K562 (cell line): Measurements from ENCODE around the gene SNRPB. TPM values are rescaled to one million over a fixed set of nuclear protein-coding genes. Genes with fewer than 3 reads are reported as not detected.

ENCODE experiments used
- BRCA1 ChIP-seq, 2 experiments: fragments of 450-650 bp in 1 of 2; sonication (generic) in 1 of 2; formaldehyde crosslinking in 1 of 2; IDR thresholded peaks; 2 replicates each; pipeline versions ENCODE4 v1.5.0 to v1.6.1; 2017 to 2020; ENCODE audit warnings: mild to moderate bottlenecking in 1 of 2, missing genetic modification reagents in 1 of 2
- ESRRA ChIP-seq: fragments of 450-650 bp; IDR thresholded peaks from 2 replicates; pipeline ENCODE4 v1.6.1; 2014; ENCODE audit warnings: low read depth, mild to moderate bottlenecking, moderate library complexity, borderline replicate concordance
- ETV5 ChIP-seq: sonication (generic); formaldehyde crosslinking; IDR thresholded peaks from 2 replicates; pipeline ENCODE4 v1.4.0; 2020; ENCODE audit warnings: low read depth, mild to moderate bottlenecking, missing genetic modification reagents
- GATAD2B ChIP-seq: fragments of 450-650 bp; IDR thresholded peaks from 2 replicates; pipeline ENCODE4 v1.6.1; 2017; ENCODE audit warnings: mild to moderate bottlenecking, borderline replicate concordance
- JUND ChIP-seq, 2 experiments: IDR thresholded peaks; 2 replicates in 1 of 2; 3 replicates in 1 of 2; pipeline ENCODE4 v1.6.1; 2011; ENCODE audit warnings: borderline replicate concordance in 2 of 2, low read depth in 2 of 2, low read length in 2 of 2, improper control_type of control experiment in 1 of 2, missing biosample characterization in 1 of 2, missing genetic modification characterization in 1 of 2, missing genetic modification reagents in 1 of 2
- KLF1 ChIP-seq: fragments of 450-650 bp; IDR thresholded peaks from 2 replicates; pipeline ENCODE4 v1.6.1; 2016; ENCODE audit warnings: missing genetic modification characterization, missing compliant biosample characterization
- MED1 ChIP-seq: sonication (generic); formaldehyde crosslinking; IDR thresholded peaks from 2 replicates; pipeline ENCODE4 v1.8.1; 2023; ENCODE audit warnings: missing genetic modification reagents, borderline replicate concordance
- OTX1 ChIP-seq: fragments of 450-650 bp; formaldehyde crosslinking; IDR thresholded peaks from 2 replicates; pipeline ENCODE4 v1.4.0; 2022; ENCODE audit warnings: mild to moderate bottlenecking
- PHB ChIP-seq: fragments of 250-450 bp; sonication (Bioruptor Pico); IDR thresholded peaks from 2 replicates; pipeline ENCODE4 v1.5.0; 2021
- SIX5 ChIP-seq, 2 experiments: IDR thresholded peaks; 2 replicates each; pipeline ENCODE4 v1.6.1; 2011; ENCODE audit warnings: low read length in 2 of 2, borderline replicate concordance in 1 of 2, low read depth in 1 of 2, mild to moderate bottlenecking in 1 of 2, moderate library complexity in 1 of 2; ENCODE audit not compliant: insufficient read depth in 1 of 2
- ZFX ChIP-seq: sonication (generic); formaldehyde crosslinking; IDR thresholded peaks from 2 replicates; pipeline ENCODE4 v1.8.0; 2022; ENCODE audit warnings: mild to moderate bottlenecking, missing genetic modification reagents, moderate library complexity
- ZNF143 ChIP-seq: sonication (generic); formaldehyde crosslinking; IDR thresholded peaks from 2 replicates; pipeline ENCODE4 v1.9.0; 2022; ENCODE audit warnings: mild to moderate bottlenecking, missing genetic modification reagents
- ZNF507 ChIP-seq: conservative IDR thresholded peaks from 2 replicates; pipeline ENCODE4 v1.6.1; 2017; ENCODE audit warnings: missing genetic modification characterization, missing compliant biosample characterization
- polyA plus RNA-seq, 8 experiments: library from polyadenylated mRNA; depleted of rRNA in 4 of 8; stranded (reverse) in 5 of 8; unstranded in 3 of 8; fragments of >200 nt; fragmentation: Nextera tagmentation in 2 of 8; fragmentation: Illumina TruSeq in 1 of 8; extraction: Ambion mirVana in 2 of 8; extraction: Trizol in 1 of 8; gene quantifications; 2 replicates each; pipeline versions ENCODE4 v1.2.1 to v1.2.3, GENCODE V29; 2011 to 2014; ENCODE audit warnings: inconsistent platforms in 1 of 8, missing spikeins in 1 of 8
- total RNA-seq, 7 experiments: library from RNA; depleted of rRNA in 6 of 7; stranded (reverse); fragments of >200 nt in 6 of 7; fragmentation: Illumina TruSeq in 2 of 7; extraction: Trizol in 2 of 7; gene quantifications; 2 replicates each; pipeline versions ENCODE4 v1.2.1 to v1.2.3, GENCODE V29; 2011 to 2021; ENCODE audit warnings: low replicate concordance in 1 of 7
- TF ChIP-seq, protein P1 (sequence below): IDR thresholded peaks from 3 replicates; pipeline ENCODE4 v1.6.1; 2011; ENCODE audit warnings: borderline replicate concordance, mild to moderate bottlenecking, moderate library complexity; ENCODE audit not compliant: insufficient read length; ENCODE audit errors: extremely low read depth
- TF ChIP-seq, protein P2 (sequence below), 2 experiments: fragments of 450-650 bp in 1 of 2; sonication (generic) in 1 of 2; formaldehyde crosslinking; conservative IDR thresholded peaks; 2 replicates each; pipeline versions ENCODE4 v1.4.0 to v1.8.1; 2020 to 2022; ENCODE audit warnings: mild to moderate bottlenecking in 1 of 2, missing genetic modification reagents in 1 of 2
- TF ChIP-seq, protein P3 (sequence below): sonication (generic); formaldehyde crosslinking; IDR thresholded peaks from 2 replicates; pipeline ENCODE4 v1.5.0; 2020; ENCODE audit warnings: missing genetic modification reagents
- TF ChIP-seq, protein P4 (sequence below): sonication (generic); formaldehyde crosslinking; IDR thresholded peaks from 2 replicates; pipeline ENCODE4 v1.8.0; 2022; ENCODE audit warnings: mild to moderate bottlenecking, low read depth, missing genetic modification reagents
- TF ChIP-seq, protein P5 (sequence below): fragments of 250-450 bp; sonication (Bioruptor Pico); IDR thresholded peaks from 2 replicates; pipeline ENCODE4 v1.4.0; 2020; ENCODE audit warnings: borderline replicate concordance

SNRPB gene
- total and polyA plus RNA-seq, 9 of the 15 experiments (the other 6 are each of a cell fraction or from before 2014, with no cell fraction given): 13.1 to 615 (median 266) TPM

DNA sequence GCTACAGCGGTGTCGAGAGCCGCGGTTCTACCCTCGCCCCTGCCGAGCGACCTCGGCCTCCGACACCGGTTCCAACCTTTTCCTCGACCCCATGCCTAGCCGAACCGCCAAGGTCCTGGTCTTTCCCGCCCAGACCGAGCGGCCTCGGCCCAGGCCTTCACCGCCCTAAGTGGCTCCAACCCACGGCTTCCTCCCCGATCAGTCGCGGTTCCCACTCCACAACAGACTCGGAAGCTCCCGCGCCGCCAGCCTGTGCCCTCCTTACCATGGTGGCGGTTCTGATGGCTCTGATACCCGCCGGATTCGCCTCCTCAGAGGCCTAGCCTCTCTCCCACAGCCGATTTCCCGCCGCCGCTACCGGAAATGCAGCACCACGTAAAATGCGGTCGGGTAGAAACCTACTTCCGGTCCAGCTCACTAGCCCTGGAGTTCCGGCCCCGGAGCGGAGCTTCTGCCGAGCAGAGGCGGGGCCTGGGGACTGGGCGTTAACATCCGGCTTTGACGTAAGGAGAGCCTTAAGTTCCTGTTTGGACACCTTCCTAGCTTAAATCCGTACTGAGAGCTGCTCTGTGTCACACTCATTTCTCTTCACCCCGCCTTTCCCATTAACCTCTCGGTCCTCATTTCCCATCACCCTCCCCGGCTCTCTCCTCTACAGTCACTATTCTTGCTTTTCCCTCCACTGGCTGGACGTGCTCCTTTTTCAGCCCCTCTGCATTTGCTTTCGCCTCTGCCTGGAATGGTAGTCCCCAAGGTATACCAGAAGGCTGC is at the start of gene SNRPB (continued):
- TF ChIP-seq, protein P1, sequence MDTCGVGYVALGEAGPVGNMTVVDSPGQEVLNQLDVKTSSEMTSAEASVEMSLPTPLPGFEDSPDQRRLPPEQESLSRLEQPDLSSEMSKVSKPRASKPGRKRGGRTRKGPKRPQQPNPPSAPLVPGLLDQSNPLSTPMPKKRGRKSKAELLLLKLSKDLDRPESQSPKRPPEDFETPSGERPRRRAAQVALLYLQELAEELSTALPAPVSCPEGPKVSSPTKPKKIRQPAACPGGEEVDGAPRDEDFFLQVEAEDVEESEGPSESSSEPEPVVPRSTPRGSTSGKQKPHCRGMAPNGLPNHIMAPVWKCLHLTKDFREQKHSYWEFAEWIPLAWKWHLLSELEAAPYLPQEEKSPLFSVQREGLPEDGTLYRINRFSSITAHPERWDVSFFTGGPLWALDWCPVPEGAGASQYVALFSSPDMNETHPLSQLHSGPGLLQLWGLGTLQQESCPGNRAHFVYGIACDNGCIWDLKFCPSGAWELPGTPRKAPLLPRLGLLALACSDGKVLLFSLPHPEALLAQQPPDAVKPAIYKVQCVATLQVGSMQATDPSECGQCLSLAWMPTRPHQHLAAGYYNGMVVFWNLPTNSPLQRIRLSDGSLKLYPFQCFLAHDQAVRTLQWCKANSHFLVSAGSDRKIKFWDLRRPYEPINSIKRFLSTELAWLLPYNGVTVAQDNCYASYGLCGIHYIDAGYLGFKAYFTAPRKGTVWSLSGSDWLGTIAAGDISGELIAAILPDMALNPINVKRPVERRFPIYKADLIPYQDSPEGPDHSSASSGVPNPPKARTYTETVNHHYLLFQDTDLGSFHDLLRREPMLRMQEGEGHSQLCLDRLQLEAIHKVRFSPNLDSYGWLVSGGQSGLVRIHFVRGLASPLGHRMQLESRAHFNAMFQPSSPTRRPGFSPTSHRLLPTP: no peak
- TF ChIP-seq BRCA1 (IDR thresholded peaks at IDR 0.05) (no peak), BRCA1 (CRISPR knock-in tag; IDR thresholded peaks at IDR 0.05) (no peak), PHB (no peak), SIX5 (IDR thresholded peaks at IDR 0.05; ENCODE audit: borderline replicate concordance in 1 of 2, insufficient read depth in 1 of 2, low read depth in 1 of 2, low read length in 2 of 2) (peak in 1 of 2 experiments; percentile 31; a peak in 2 of 4 replicates), ESRRA (peak; percentile 51; the same call in 1 of the 2 replicates), MED1 (CRISPR knock-in tag) (no peak), OTX1 (CRISPR knock-in tag) (peak; percentile 48; the same call in 1 of the 2 replicates), KLF1 (peak; percentile 95), ZNF143 (CRISPR knock-in tag) (peak; percentile 56; the same call in 1 of the 2 replicates), ZFX (CRISPR knock-in tag) (peak; percentile 100), ZNF507 (no peak), GATAD2B (peak; percentile 74; the same call in 1 of the 2 replicates), JUND (IDR thresholded peaks at IDR 0.05; ENCODE audit: borderline replicate concordance, low read depth, low read length) (peak; percentile 62), JUND (tag; IDR thresholded peaks at IDR 0.05; ENCODE audit: borderline replicate concordance, low read depth, low read length) (peak; percentile 20; the same call in 1 of the 3 replicates), ETV5 (CRISPR knock-in tag) (peak; percentile 98)
- TF ChIP-seq, protein P2, sequence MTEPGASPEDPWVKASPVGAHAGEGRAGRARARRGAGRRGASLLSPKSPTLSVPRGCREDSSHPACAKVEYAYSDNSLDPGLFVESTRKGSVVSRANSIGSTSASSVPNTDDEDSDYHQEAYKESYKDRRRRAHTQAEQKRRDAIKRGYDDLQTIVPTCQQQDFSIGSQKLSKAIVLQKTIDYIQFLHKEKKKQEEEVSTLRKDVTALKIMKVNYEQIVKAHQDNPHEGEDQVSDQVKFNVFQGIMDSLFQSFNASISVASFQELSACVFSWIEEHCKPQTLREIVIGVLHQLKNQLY (CRISPR knock-in tag; conservative IDR thresholded peaks at IDR 0.05): no peak
- TF ChIP-seq, protein P3, sequence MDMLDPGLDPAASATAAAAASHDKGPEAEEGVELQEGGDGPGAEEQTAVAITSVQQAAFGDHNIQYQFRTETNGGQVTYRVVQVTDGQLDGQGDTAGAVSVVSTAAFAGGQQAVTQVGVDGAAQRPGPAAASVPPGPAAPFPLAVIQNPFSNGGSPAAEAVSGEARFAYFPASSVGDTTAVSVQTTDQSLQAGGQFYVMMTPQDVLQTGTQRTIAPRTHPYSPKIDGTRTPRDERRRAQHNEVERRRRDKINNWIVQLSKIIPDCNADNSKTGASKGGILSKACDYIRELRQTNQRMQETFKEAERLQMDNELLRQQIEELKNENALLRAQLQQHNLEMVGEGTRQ (CRISPR knock-in tag): no peak
- TF ChIP-seq, protein P4, sequence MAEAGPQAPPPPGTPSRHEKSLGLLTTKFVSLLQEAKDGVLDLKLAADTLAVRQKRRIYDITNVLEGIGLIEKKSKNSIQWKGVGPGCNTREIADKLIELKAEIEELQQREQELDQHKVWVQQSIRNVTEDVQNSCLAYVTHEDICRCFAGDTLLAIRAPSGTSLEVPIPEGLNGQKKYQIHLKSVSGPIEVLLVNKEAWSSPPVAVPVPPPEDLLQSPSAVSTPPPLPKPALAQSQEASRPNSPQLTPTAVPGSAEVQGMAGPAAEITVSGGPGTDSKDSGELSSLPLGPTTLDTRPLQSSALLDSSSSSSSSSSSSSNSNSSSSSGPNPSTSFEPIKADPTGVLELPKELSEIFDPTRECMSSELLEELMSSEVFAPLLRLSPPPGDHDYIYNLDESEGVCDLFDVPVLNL (CRISPR knock-in tag): peak; percentile 98
- TF ChIP-seq, protein P5, sequence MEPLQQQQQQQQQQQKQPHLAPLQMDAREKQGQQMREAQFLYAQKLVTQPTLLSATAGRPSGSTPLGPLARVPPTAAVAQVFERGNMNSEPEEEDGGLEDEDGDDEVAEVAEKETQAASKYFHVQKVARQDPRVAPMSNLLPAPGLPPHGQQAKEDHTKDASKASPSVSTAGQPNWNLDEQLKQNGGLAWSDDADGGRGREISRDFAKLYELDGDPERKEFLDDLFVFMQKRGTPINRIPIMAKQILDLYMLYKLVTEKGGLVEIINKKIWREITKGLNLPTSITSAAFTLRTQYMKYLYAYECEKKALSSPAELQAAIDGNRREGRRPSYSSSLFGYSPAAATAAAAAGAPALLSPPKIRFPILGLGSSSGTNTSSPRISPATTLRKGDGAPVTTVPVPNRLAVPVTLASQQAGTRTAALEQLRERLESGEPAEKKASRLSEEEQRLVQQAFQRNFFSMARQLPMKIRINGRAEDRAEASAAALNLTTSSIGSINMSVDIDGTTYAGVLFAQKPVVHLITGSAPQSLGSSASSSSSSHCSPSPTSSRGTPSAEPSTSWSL (CRISPR knock-in tag): no peak
